Suprapubic skin (tissue), 3 donors: ENCODE data around the gene CAMK1D.

ENCODE experiments used
- CTCF ChIP-seq, 2 donors: fragments of 200-600 bp in 1 of 2; fragments of 450-650 bp in 1 of 2; sonication (generic) in 1 of 2; IDR thresholded peaks; one replicate each; pipeline ENCODE4 v1.5.1; 2016 to 2019; ENCODE audit warnings: antibody characterized with exemption in 2 of 2, mild to moderate bottlenecking in 1 of 2, moderate library complexity in 1 of 2
- EP300 ChIP-seq: sonication (generic); formaldehyde crosslinking; IDR thresholded peaks from one replicate; pipeline ENCODE4 v1.6.1; 2017; ENCODE audit warnings: antibody characterized with exemption
- POLR2A ChIP-seq, 2 donors: fragments of 450-650 bp; IDR thresholded peaks; one replicate each; pipeline ENCODE4 v1.6.1; 2017; ENCODE audit warnings: antibody characterized with exemption in 2 of 2, mild to moderate bottlenecking in 2 of 2, moderate library complexity in 2 of 2

- no peak for TF ChIP-seq EP300
- TF ChIP-seq CTCF (IDR thresholded peaks at IDR 0.05), result no peak
- TF ChIP-seq POLR2A (IDR thresholded peaks at IDR 0.05), result no peak
Measured at GRCh38 chr10:12709521-12709963, 360.2 kb downstream of the CAMK1D start.
